Measurements from ENCODE around the gene PALMD. TPM values are rescaled to one million over a fixed set of nuclear protein-coding genes. Genes with fewer than 3 reads are reported as not detected.

Gene PALMD
- total RNA-seq, 1 experiment from 2014 or later = not detected

DNA sequence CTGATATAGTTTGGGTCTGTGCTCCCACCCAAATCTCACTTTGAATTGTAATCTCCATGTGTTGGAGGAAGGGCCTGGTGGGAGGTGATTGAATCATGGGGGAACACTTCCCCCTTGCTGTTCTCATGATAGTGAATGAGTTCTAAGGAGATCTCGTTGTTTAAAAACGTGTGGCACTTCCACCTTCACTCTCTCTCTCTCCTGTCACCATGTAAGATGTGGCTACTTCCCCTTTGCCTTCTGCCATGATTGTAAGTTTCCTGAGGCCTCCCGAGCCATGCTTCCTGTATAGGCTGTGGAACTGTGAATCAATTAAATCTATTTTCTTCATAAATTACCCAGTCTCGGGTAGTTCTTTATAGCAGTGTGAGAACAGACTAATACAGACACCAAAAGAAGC lies 80.1 kb downstream of the PALMD start:
- no peaks in the 10 kb centered on the region for H3K79me1 ChIP-seq (ENCODE audit: insufficient read depth, low read depth, low read length, poor library complexity, severe bottlenecking)

More for the DNA sequence above, 80.1 kb downstream of the PALMD start:
- Histone ChIP-seq H3K79me2 (ENCODE audit: insufficient read depth, low read length) (no peaks in the 10 kb centered on the region), H2BK15ac (ENCODE audit: low read depth, low read length) (no peak overlapping the region), H4K91ac (ENCODE audit: insufficient read length, low read depth, low read length) (no peak overlapping the region), H2AFZ (ENCODE audit: low read length) (no peak overlapping the region), H3K23me2 (ENCODE audit: insufficient read length, low read depth, low read length, poor library complexity, severe bottlenecking) (no peaks in the 10 kb centered on the region), H3K9me3 (ENCODE audit: control insufficient read depth, low read depth, low read length) (no peaks in the 10 kb centered on the region), H3K18ac (ENCODE audit: insufficient read length, low read depth, low read length) (no peak overlapping the region), H4K5ac (ENCODE audit: insufficient read length, low read depth, low read length) (no peak overlapping the region), H2BK20ac (ENCODE audit: low read depth, low read length, poor library complexity, severe bottlenecking) (no peak overlapping the region), H3K14ac (ENCODE audit: insufficient read depth, low read length) (no peak overlapping the region), H3K27me3 (ENCODE audit: insufficient read depth, low read length) (no peaks in the 10 kb centered on the region), H3K4me2 (ENCODE audit: insufficient read depth, insufficient read length, low read length) (no peak overlapping the region), H2BK5ac (ENCODE audit: insufficient read length, low read length) (no peak overlapping the region), H3T11ph (ENCODE audit: low read length) (no peak overlapping the region), H3K9ac (ENCODE audit: extremely low read depth, insufficient read length, low read length) (no peak overlapping the region), H2BK12ac (ENCODE audit: insufficient read length, low read depth, low read length) (no peak overlapping the region), H3K4me1 (ENCODE audit: insufficient read depth, low read length) (peaks cover 2% of the 10 kb centered on the region; the same call in 1 of the 2 replicates), H3K4ac (ENCODE audit: low read depth, low read length) (no peak overlapping the region), H4K8ac (replicated peaks; ENCODE audit: insufficient read length, low read depth, low read length) (no peak overlapping the region), H2AK5ac (ENCODE audit: insufficient read length, low read length) (no peak overlapping the region), H4K20me1 (ENCODE audit: control insufficient read depth, insufficient read depth, insufficient read length) (no peaks in the 10 kb centered on the region), H3K27ac (ENCODE audit: insufficient read length, low read depth, low read length) (no peak overlapping the region), H3K56ac (ENCODE audit: insufficient read length, low read depth, low read length) (no peak overlapping the region), H2BK120ac (ENCODE audit: low read depth, low read length, poor library complexity, severe bottlenecking) (no peak overlapping the region), H3K23ac (ENCODE audit: insufficient read length, low read depth, low read length) (no peak overlapping the region)
- Mint-ChIP-seq H3K27ac (peak overlapping the region; percentile 4 to 80 (median 54); a peak in 5 of 7 replicates), H3K36me3 (ENCODE audit: insufficient read depth in 1 of 3, low read depth in 3 of 3) (no peaks in the 10 kb centered on the region), H3K4me3 (no peak overlapping the region; a peak in 1 of 5 replicates), H3K9me3 (no peaks in the 10 kb centered on the region), H3K27me3 (ENCODE audit: low read depth) (no peaks in the 10 kb centered on the region), H3K4me1 (peaks cover 21 to 24% of the 10 kb centered on the region in 2 experiments)
- DNase-seq = no peak
- TF ChIP-seq, protein P1, sequence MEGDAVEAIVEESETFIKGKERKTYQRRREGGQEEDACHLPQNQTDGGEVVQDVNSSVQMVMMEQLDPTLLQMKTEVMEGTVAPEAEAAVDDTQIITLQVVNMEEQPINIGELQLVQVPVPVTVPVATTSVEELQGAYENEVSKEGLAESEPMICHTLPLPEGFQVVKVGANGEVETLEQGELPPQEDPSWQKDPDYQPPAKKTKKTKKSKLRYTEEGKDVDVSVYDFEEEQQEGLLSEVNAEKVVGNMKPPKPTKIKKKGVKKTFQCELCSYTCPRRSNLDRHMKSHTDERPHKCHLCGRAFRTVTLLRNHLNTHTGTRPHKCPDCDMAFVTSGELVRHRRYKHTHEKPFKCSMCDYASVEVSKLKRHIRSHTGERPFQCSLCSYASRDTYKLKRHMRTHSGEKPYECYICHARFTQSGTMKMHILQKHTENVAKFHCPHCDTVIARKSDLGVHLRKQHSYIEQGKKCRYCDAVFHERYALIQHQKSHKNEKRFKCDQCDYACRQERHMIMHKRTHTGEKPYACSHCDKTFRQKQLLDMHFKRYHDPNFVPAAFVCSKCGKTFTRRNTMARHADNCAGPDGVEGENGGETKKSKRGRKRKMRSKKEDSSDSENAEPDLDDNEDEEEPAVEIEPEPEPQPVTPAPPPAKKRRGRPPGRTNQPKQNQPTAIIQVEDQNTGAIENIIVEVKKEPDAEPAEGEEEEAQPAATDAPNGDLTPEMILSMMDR (conservative IDR thresholded peaks at IDR 0.05) = no peak
- WGBS (ENCODE audit: extremely low coverage, insufficient read length, low lambda C conversion rate) = no CpG with 5 or more reads among the region's 4 CpGs

All from H9 (cell line).